Bronchial epithelial cell (primary cell): Measurements from ENCODE around the gene NOG. TPM values are rescaled to one million over a fixed set of nuclear protein-coding genes. Genes with fewer than 3 reads are reported as not detected.
A peak's percentile ranks its signal among the peaks of the same experiment; 100 is the strongest.

Source experiments
- DNase-seq: peaks from one replicate; pipeline ENCODE4 v3.0.0-alpha.2; 2010; ENCODE audit warnings: low read depth
- FAIRE-seq: peaks from 2 replicates; lab custom pipeline; 2011; peaks lifted over from hg19 to GRCh38; lab: Jason Lieb, UNC
- H3K27me3 ChIP-seq: 2 replicates; pipeline ENCODE4 v1.5.1; 2011; ENCODE audit warnings: low read length; ENCODE audit not compliant: control insufficient read depth, insufficient read depth
- H3K36me3 ChIP-seq: 2 replicates; pipeline ENCODE4 v1.5.1; 2011; ENCODE audit warnings: low read length; ENCODE audit not compliant: control insufficient read depth, insufficient read depth
- H3K4me3 ChIP-seq: 2 replicates; pipeline ENCODE4 v1.5.1; 2011; ENCODE audit warnings: mild to moderate bottlenecking, low read depth, low read length, control low read depth
- total RNA-seq: library from RNA; depleted of rRNA; stranded (reverse); fragments of >200 nt; gene quantifications from 2 replicates; pipeline ENCODE4 v1.2.1, GENCODE V29; 2014
- TF ChIP-seq, protein P1 (sequence below): IDR thresholded peaks from 2 replicates; pipeline ENCODE4 v1.5.1; 2011; ENCODE audit warnings: mild to moderate bottlenecking, moderate library complexity, low read length, control low read depth, inconsistent platforms; ENCODE audit not compliant: insufficient read depth, severe bottlenecking

NOG gene
- total RNA-seq, 1 donor from 2014 or later, result 0.26 TPM

DNA sequence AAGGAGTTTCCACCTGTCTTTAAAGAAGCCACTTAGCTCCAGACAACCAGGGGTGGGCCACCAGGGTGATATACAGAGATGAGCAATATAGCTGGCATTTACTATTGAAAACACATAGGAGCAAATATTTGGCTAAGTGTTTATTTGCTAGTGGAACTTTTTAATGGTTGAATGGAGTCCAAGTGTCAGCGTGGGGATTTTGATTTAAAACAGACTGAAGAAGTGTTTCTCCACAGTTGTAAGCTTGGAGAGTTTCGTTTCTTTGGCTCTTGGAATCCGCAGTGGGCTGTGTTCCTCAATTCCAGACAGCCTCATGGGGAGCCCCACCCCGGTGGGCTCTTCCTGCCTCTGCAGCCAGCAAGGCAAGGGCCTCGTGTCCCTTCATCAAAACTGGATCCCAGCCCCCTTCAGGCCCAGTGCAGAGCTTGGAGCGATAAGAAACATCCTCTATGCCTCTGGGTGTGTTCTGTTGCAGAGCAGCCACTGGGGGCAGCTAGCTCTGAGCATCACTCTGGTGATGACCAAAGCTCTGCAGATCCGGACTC lies 36.1 kb downstream of the NOG start:
- FAIRE-seq, result no peak
- H3K27me3 ChIP-seq, result peaks cover 2% of the 10 kb centered on the region
- DNase-seq, result peak; percentile 3
- no peak overlapping the region for H3K4me3 ChIP-seq
- TF ChIP-seq, protein P1, sequence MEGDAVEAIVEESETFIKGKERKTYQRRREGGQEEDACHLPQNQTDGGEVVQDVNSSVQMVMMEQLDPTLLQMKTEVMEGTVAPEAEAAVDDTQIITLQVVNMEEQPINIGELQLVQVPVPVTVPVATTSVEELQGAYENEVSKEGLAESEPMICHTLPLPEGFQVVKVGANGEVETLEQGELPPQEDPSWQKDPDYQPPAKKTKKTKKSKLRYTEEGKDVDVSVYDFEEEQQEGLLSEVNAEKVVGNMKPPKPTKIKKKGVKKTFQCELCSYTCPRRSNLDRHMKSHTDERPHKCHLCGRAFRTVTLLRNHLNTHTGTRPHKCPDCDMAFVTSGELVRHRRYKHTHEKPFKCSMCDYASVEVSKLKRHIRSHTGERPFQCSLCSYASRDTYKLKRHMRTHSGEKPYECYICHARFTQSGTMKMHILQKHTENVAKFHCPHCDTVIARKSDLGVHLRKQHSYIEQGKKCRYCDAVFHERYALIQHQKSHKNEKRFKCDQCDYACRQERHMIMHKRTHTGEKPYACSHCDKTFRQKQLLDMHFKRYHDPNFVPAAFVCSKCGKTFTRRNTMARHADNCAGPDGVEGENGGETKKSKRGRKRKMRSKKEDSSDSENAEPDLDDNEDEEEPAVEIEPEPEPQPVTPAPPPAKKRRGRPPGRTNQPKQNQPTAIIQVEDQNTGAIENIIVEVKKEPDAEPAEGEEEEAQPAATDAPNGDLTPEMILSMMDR, result peak; percentile 19
- no peaks in the 10 kb centered on the region for H3K36me3 ChIP-seq

DNA sequence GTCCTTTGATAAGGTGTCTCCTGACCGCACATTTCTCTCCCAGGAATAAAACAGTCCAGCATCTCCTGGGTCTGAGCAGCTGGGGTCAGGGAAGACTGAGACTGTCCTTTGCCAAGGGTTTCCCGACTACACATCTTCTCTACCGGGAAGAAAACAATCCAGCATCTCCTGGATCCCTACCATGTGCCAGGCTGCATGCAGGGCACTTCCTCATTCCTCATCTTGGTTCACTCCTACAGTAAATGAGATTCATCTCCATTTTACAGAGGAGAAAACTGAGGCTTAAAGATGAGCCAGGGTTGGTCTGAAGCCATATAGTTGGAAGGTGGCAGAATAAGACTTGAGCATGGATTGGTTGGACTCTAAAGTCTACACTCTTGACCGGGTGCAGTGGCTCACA lies 36.7 kb downstream of the NOG start:
- FAIRE-seq, result no peak
- Histone ChIP-seq H3K36me3 (no peaks in the 10 kb centered on the region), H3K27me3 (peaks cover 2% of the 10 kb centered on the region), H3K4me3 (no peak overlapping the region)
- TF ChIP-seq, protein P1, result no peak
- DNase-seq, result no peak

DNA sequence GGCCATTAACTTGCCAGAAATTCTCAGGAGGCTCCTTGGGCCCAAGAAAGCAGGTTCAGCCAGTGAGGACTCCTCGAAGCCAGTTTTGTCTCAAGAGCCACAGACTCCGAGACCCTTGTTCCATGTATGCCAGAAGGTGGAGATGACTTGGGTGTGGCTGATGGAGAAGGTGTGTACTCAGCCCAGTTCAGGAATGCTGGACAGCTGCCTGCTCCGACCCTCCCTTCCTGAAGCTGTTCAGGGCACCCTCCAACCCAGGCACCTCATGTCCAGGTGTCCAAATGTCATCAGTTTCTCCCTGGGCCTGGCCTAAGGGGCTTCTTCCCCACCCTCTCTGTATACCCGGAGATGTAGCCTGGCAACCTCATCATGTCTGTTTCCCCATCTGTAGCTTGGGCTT lies 40.2 kb downstream of the NOG start:
- DNase-seq (no peak), FAIRE-seq (no peak)
- Histone ChIP-seq H3K27me3 (peaks cover 2% of the 10 kb centered on the region), H3K4me3 (no peak overlapping the region), H3K36me3 (no peaks in the 10 kb centered on the region)
- TF ChIP-seq, protein P1, result no peak

DNA sequence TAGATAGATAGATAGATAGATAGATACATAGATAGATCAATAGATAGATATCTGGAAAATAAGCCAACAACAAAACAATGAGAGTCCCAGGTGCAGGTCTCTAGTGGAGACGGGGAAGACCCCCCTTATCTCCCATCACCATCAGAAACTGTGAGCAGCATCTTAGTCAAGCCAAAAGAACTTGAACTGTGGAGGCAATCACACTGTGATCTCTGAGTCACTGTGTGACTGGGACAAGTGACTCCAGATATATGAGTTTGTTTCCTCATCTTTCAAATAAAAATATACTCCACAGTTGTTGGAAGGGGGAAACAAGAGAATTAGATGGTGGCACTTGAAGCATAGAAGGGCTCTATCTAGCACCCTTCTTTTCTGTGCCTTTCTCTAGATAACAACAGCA lies 42.1 kb downstream of the NOG start:
- no peak for FAIRE-seq
- TF ChIP-seq, protein P1, result no peak

DNA sequence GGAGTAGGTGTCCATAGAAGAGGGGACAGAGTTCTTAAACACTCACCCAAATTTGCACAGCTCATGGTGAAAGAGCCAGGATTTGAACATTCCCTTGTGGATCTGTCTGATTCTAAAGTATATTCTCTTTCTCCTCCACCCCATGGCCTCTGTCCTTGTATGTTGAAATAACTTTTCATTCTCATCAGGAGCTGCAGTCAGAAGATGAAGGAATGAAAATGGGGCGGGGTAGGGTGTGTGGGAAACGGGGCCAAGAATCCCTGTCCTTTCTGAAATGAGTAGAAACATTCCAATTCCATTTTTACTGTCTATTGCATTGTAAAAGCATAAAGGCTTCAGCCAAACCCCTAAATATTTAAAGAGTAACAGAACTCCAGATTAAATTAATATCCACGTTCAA lies 42.8 kb downstream of the NOG start:
- TF ChIP-seq, protein P1, result no peak
- no peaks in the 10 kb centered on the region for H3K36me3 ChIP-seq
- peaks cover 2% of the 10 kb centered on the region for H3K27me3 ChIP-seq
- FAIRE-seq (no peak), DNase-seq (no peak)
- no peak overlapping the region for H3K4me3 ChIP-seq

More for the DNA sequence above, 42.1 kb downstream of the NOG start:
- Histone ChIP-seq H3K27me3 (peaks cover 2% of the 10 kb centered on the region), H3K4me3 (no peak overlapping the region), H3K36me3 (no peaks in the 10 kb centered on the region)
- no peak for DNase-seq

DNA sequence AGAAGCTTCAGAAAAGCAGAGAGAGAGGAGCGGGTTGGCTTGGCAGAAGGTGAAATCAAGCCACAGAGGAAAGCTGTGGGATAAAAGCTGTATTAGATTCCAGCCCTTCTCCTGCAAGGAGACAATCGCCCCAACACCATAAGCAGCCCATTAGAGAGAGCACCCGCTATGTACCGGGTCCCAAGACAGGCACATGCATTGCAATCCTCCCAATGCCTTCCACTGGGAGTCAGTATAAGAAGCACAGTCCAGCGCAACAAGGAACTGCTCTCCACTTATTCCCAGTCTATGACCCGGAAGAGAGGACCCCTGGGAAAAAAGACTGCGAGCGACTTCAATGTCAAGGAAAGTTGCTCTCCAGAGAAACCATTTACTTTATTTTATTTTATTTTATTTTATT lies 43.8 kb downstream of the NOG start:
- Histone ChIP-seq H3K36me3 (no peaks in the 10 kb centered on the region), H3K4me3 (no peak overlapping the region), H3K27me3 (peaks cover 2% of the 10 kb centered on the region)
- DNase-seq, result no peak
- no peak for FAIRE-seq
- TF ChIP-seq, protein P1, result no peak
